IMR-90 (cell line): ENCODE results near the gene PIN1. TPM values are rescaled to one million over a fixed set of nuclear protein-coding genes. Genes with fewer than 3 reads are reported as not detected.
A peak's percentile ranks its signal among the peaks of the same experiment; 100 is the strongest.

ENCODE experiments used
- ATAC-seq: fragments of 200-7000 bp; cut with Tn5 transposase; 2 replicates; pipeline ENCODE4 v1.9.1; 2020; ENCODE audit warnings: low read depth, mild to moderate bottlenecking, moderate library complexity
- BruUV-seq: library from RNA; stranded (reverse); fragments of 400-500 nt; replicated peaks from 2 replicates; lab custom pipeline; 2021; lab: Mats Ljungman, UMichigan
- CTCF ChIA-PET: fragments of 300-600 bp; formaldehyde crosslinking; extraction: SDS; loops from one replicate; lab custom pipeline; 2021; ENCODE audit warnings: antibody characterized with exemption; lab: Yijun Ruan, JAX
- POLR2A ChIA-PET: fragments of 300-600 bp; sonication (Branson Sonifier 250); formaldehyde crosslinking; loops from one replicate; lab custom pipeline; 2022; ENCODE audit warnings: antibody characterized with exemption; ENCODE audit not compliant: unreplicated experiment; lab: Charles Lee
- DNase-seq: peaks from one replicate; pipeline ENCODE4 v3.0.0; 2013
- H2AFZ ChIP-seq: replicated peaks from 2 replicates; pipeline ENCODE3; 2013; ENCODE audit warnings: low read length, mild to moderate bottlenecking; ENCODE audit not compliant: poor library complexity
- H2AK5ac ChIP-seq: 2 replicates; pipeline ENCODE4 v1.6.1; 2013; ENCODE audit warnings: low read depth, low read length, inconsistent platforms
- H2AK9ac ChIP-seq: replicated peaks from 2 replicates; pipeline ENCODE3; 2013; ENCODE audit warnings: mild to moderate bottlenecking, low read depth, low read length, moderate library complexity; ENCODE audit not compliant: poor library complexity
- H2BK120ac ChIP-seq: 2 replicates; pipeline ENCODE4 v1.6.1; 2013; ENCODE audit warnings: low read depth, low read length, inconsistent platforms
- H2BK15ac ChIP-seq: 3 replicates; pipeline ENCODE4 v1.6.1; 2013; ENCODE audit warnings: low read depth, low read length, inconsistent platforms
- H2BK20ac ChIP-seq: 2 replicates; pipeline ENCODE4 v1.6.1; 2013; ENCODE audit warnings: low read depth, mild to moderate bottlenecking, inconsistent platforms, low read length, moderate library complexity
- H2BK5ac ChIP-seq: 2 replicates; pipeline ENCODE4 v1.6.1; 2013; ENCODE audit warnings: mild to moderate bottlenecking, low read depth, low read length, inconsistent platforms; ENCODE audit not compliant: poor library complexity, severe bottlenecking
- H3K14ac ChIP-seq: replicated peaks from 2 replicates; pipeline ENCODE4 v1.6.1; 2013; ENCODE audit warnings: low read depth, low read length, inconsistent platforms
- H3K18ac ChIP-seq: 2 replicates; pipeline ENCODE4 v1.6.1; 2013; ENCODE audit warnings: low read depth, low read length, control low read depth
- H3K23ac ChIP-seq: 2 replicates; pipeline ENCODE4 v1.6.1; 2013; ENCODE audit warnings: low read depth, low read length, inconsistent platforms
- H3K27ac ChIP-seq: 2 replicates; pipeline ENCODE4 v1.5.1; 2013; ENCODE audit warnings: mild to moderate bottlenecking, control low read depth, low read length; ENCODE audit not compliant: insufficient read depth
- H3K27me3 ChIP-seq: 2 replicates; pipeline ENCODE4 v1.6.1; 2013; ENCODE audit warnings: low read length; ENCODE audit not compliant: control insufficient read depth, insufficient read depth
- H3K36me3 ChIP-seq: 2 replicates; pipeline ENCODE4 v1.6.1; 2013; ENCODE audit warnings: low read length, mixed read lengths; ENCODE audit not compliant: control insufficient read depth, insufficient read depth
- H3K4ac ChIP-seq: 2 replicates; pipeline ENCODE4 v1.6.1; 2013; ENCODE audit warnings: low read depth, low read length, inconsistent platforms
- H3K4me1 ChIP-seq: 2 replicates; pipeline ENCODE4 v1.6.1; 2013; ENCODE audit warnings: low read length, mixed read lengths; ENCODE audit not compliant: control insufficient read depth, insufficient read depth
- H3K4me2 ChIP-seq: 2 replicates; pipeline ENCODE4 v1.6.1; 2013; ENCODE audit warnings: low read depth, mild to moderate bottlenecking, control low read depth, low read length, moderate library complexity
- H3K4me3 ChIP-seq: 2 replicates; pipeline ENCODE4 v1.5.1; 2013; ENCODE audit warnings: low read depth, mild to moderate bottlenecking, control low read depth, low read length, moderate library complexity; ENCODE audit not compliant: insufficient read depth
- H3K56ac ChIP-seq: 2 replicates; pipeline ENCODE4 v1.6.1; 2013; ENCODE audit warnings: low read length, inconsistent platforms; ENCODE audit not compliant: insufficient read depth; ENCODE audit errors: extremely low read depth
- H3K79me1 ChIP-seq, 2 experiments: 2 replicates each; pipeline ENCODE4 v1.6.1; 2013; ENCODE audit warnings: low read length in 2 of 2, inconsistent platforms in 1 of 2, low read depth in 1 of 2
- H3K9ac ChIP-seq: 2 replicates; pipeline ENCODE4 v1.6.1; 2013; ENCODE audit warnings: low read depth, low read length, control low read depth
- H3K9me1 ChIP-seq: 2 replicates; pipeline ENCODE4 v1.6.1; 2013; ENCODE audit warnings: low read length, inconsistent platforms; ENCODE audit not compliant: insufficient read depth
- H3K9me3 ChIP-seq: 2 replicates; pipeline ENCODE4 v1.6.1; 2013; ENCODE audit warnings: low read length; ENCODE audit not compliant: control insufficient read depth, insufficient read depth
- H4K20me1 ChIP-seq: 2 replicates; pipeline ENCODE4 v1.6.1; 2013; ENCODE audit warnings: low read length, inconsistent platforms; ENCODE audit not compliant: insufficient read depth
- H4K5ac ChIP-seq: 2 replicates; pipeline ENCODE4 v1.6.1; 2013; ENCODE audit warnings: mild to moderate bottlenecking, low read depth, low read length, control low read depth
- H4K8ac ChIP-seq, 2 experiments: 2 replicates each; pipeline ENCODE4 v1.6.1; 2013; ENCODE audit warnings: low read depth in 2 of 2, low read length in 2 of 2, control low read depth in 1 of 2, inconsistent platforms in 1 of 2
- H4K91ac ChIP-seq: 2 replicates; pipeline ENCODE4 v1.6.1; 2013; ENCODE audit warnings: low read depth, low read length, inconsistent platforms; ENCODE audit not compliant: insufficient read depth
- MAZ ChIP-seq: IDR thresholded peaks from 2 replicates; pipeline ENCODE4 v1.6.1; 2012; ENCODE audit warnings: low read depth, mild to moderate bottlenecking, low read length, improper control_type of control experiment, moderate library complexity, borderline replicate concordance
- MXI1 ChIP-seq: IDR thresholded peaks from 2 replicates; pipeline ENCODE4 v1.6.1; 2012; ENCODE audit warnings: low read depth, mild to moderate bottlenecking, low read length, moderate library complexity, borderline replicate concordance
- POLR2A ChIP-seq: IDR thresholded peaks from 2 replicates; pipeline ENCODE4 v1.6.1; 2012; ENCODE audit warnings: mild to moderate bottlenecking, low read depth, low read length
- RCOR1 ChIP-seq: IDR thresholded peaks from 2 replicates; pipeline ENCODE4 v1.6.1; 2012; ENCODE audit warnings: mild to moderate bottlenecking, low read length, improper control_type of control experiment; ENCODE audit not compliant: insufficient replicate concordance
- WGBS, 2 experiments: methylation state at CpG; one replicate each; pipeline versions ENCODE4 v1.1.5 to v1.1.7; 2013; ENCODE audit warnings: missing lambda C conversion rate in 2 of 2; ENCODE audit not compliant: insufficient read length in 1 of 2; ENCODE audit errors: extremely low coverage in 2 of 2; 5-methylcytosine and 5-hydroxymethylcytosine counted together
- dilution Hi-C: fragments of 300-500 bp; cut with HindIII; formaldehyde crosslinking; loops from one replicate; pipeline ENCODE4 v1.14.3; 2018; ENCODE audit warnings: low sequenced_read_pairs; ENCODE audit not compliant: unreplicated experiment
- in situ Hi-C: fragments of 300-500 bp; cut with MboI; formaldehyde crosslinking; loops from 3 replicates; pipeline ENCODE4 v1.14.3; 2019; ENCODE audit warnings: low sequenced_read_pairs, inconsistent platforms, mixed read lengths
- intact Hi-C: fragments of 100-400 bp; cut with micrococcal nuclease; formaldehyde crosslinking; loops from 2 replicates; pipeline ENCODE4 v1.10.0; 2022
- polyA plus RNA-seq, 3 experiments: library from polyadenylated mRNA; depleted of rRNA; stranded (reverse); fragments of >200 nt; gene quantifications; 2 replicates each; pipeline ENCODE4 v1.2.3, GENCODE V29; 2012; ENCODE audit warnings: low replicate concordance in 1 of 3
- total RNA-seq: library from RNA; depleted of rRNA; stranded (reverse); fragments of >200 nt; gene quantifications from 2 replicates; pipeline ENCODE4 v1.2.3, GENCODE V29; 2012

PIN1 gene
- total and polyA plus RNA-seq, 2 of the 4 experiments (the other 2 are of a cell fraction), result 76.0 to 105 TPM

GRCh38 chr19:9792206-9793070, 42.7 kb upstream of the PIN1 start:
- Histone ChIP-seq H3K14ac (peak overlapping the region; percentile 90), H3K9me3 (no peaks in the 10 kb centered on the region), H3K4me2 (peak overlapping the region; percentile 95), H3K4ac (peak overlapping the region; percentile 76), H3K36me3 (no peaks in the 10 kb centered on the region), H3K79me1 (no peaks in the 10 kb centered on the region), H3K9me1 (no peaks in the 10 kb centered on the region), H2BK20ac (no peak overlapping the region), H2AK5ac (no peak overlapping the region), H2AK9ac (peak overlapping the region; percentile 96), H2BK15ac (peak overlapping the region; percentile 96; the same call in 1 of the 3 replicates), H4K20me1 (no peaks in the 10 kb centered on the region), H4K8ac (peak overlapping the region; percentile 64 to 83; a peak in 3 of 4 replicates), H3K56ac (no peak overlapping the region), H3K27ac (peak overlapping the region; percentile 95), H3K9ac (peak overlapping the region; percentile 93), H2BK120ac (peak overlapping the region; percentile 58), H3K23ac (peak overlapping the region; percentile 64; the same call in 1 of the 2 replicates), H2BK5ac (peak overlapping the region; percentile 93), H3K27me3 (no peaks in the 10 kb centered on the region), H3K4me1 (peaks cover 3% of the 10 kb centered on the region), H3K4me3 (peak overlapping the region; percentile 98), H4K91ac (peak overlapping the region; percentile 40; the same call in 1 of the 2 replicates), H2AFZ (peak overlapping the region; percentile 99), H4K5ac (peak overlapping the region; percentile 65), H3K18ac (peak overlapping the region; percentile 97)
- in situ Hi-C loops, result loop anchor here (5.0 to 10.0 kb wide), 4 partner anchors 165 to 658 kb away; partner anchors contain the start of gene ZNF559
- intact Hi-C loops, result loop anchor here (5.0 kb wide), 1 partner anchor 385 kb away; no protein-coding TSS in a partner anchor
- dilution Hi-C loops, result loop anchor here (10.0 kb wide), 1 partner anchor 168 kb away; the partner anchor contains the start of gene ZNF561
- DNase-seq, result peak; percentile 91
- no peak for TF ChIP-seq MXI1
- TF ChIP-seq POLR2A, result peak; percentile 6; the same call in 1 of the 2 replicates
- TF ChIP-seq MAZ, result peak; percentile 35; the same call in 1 of the 2 replicates
- TF ChIP-seq RCOR1, result peak; percentile 27
- no TSS peak for BruUV-seq
- WGBS, 2 experiments, result 1% methylated on average over 29 of the region's 70 CpGs; no CpG with 5 or more reads in 1 of the 2 experiments
- ChIA-PET CTCF (no interaction called here), POLR2A (no interaction called here)
- ATAC-seq, result peak; percentile 67
